Activated CD4-positive, alpha-beta T cell treated with anti-CD3 and anti-CD28 coated beads for 36 hours (primary cell): ENCODE data around the gene FOSL2. TPM values are rescaled to one million over a fixed set of nuclear protein-coding genes. Genes with fewer than 3 reads are reported as not detected.

Source experiments
- ATAC-seq: fragments of 200-7000 bp; cut with Tn5 transposase; one replicate; pipeline ENCODE4 v1.10.0; 2021; ENCODE audit warnings: mild to moderate bottlenecking, moderate library complexity
- CTCF ChIA-PET: fragments of 350-600 bp; sonication (Branson Sonifier 250); formaldehyde crosslinking; loops from one replicate; lab custom pipeline; 2021; ENCODE audit warnings: antibody characterized with exemption; lab: Charles Lee
- POLR2A ChIA-PET: fragments of 350-600 bp; sonication (Branson Sonifier 250); formaldehyde crosslinking; loops from one replicate; lab custom pipeline; 2021; ENCODE audit warnings: antibody characterized with exemption, inconsistent platforms; lab: Charles Lee
- DNase-seq: peaks from one replicate; pipeline ENCODE4 v3.0.0-alpha.2; 2020
- H3K27ac Mint-ChIP-seq: one replicate; pipeline ENCODE4 v1.8.0; 2021; ENCODE audit warnings: mixed read lengths
- H3K27me3 Mint-ChIP-seq: one replicate; pipeline ENCODE4 v1.8.0; 2021; ENCODE audit warnings: mixed read lengths
- H3K36me3 Mint-ChIP-seq: one replicate; pipeline ENCODE4 v1.8.0; 2021; ENCODE audit warnings: low read depth, mixed read lengths
- H3K4me1 Mint-ChIP-seq: one replicate; pipeline ENCODE4 v1.8.0; 2021; ENCODE audit warnings: mixed read lengths
- H3K4me3 Mint-ChIP-seq: one replicate; pipeline ENCODE4 v1.8.0; 2021; ENCODE audit warnings: mild to moderate bottlenecking, moderate library complexity, mixed read lengths
- H3K9me3 Mint-ChIP-seq: one replicate; pipeline ENCODE4 v1.8.0; 2021; ENCODE audit warnings: low read depth, mixed read lengths
- intact Hi-C, 2 experiments: fragments of 100-400 bp; cut with DNase I in 1 of 2; cut with micrococcal nuclease in 1 of 2; formaldehyde crosslinking; loops; one replicate each; pipeline versions ENCODE4 v1.14.2 to v1.15.1; 2022 to 2024; cut with DNase I, micrococcal nuclease
- total RNA-seq, 2 experiments: library from RNA; stranded (reverse); gene quantifications; one replicate each; pipeline ENCODE4 v1.2.3, GENCODE V29; 2021

The FOSL2 gene
- total RNA-seq, 2 experiments from 2014 or later, result 135 to 225 TPM

DNA sequence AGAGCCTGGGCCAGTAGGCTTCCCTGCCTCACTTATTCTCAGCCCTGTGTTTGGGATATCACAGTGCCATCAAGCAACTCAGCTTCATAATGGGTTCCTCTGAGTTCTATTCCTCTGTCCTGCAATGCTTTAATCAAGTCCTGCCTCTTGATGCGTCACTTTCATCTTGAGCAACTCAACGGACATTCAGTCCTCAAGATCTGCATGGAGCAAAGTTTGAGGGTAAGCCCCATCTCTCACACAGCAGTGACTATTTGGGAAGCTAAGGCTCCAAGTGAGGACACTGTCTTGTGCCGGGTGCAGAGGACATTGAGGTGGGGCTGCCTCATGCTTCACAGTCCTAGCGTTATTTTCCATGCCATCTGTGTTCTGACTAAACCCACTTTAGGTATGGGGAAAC, 52.3 kb downstream of the FOSL2 start:
- ATAC-seq (no peak), DNase-seq (no peak)
- intact Hi-C loops, result loop anchor here (5.0 to 10.0 kb wide), 6 partner anchors 478 to 1820 kb away; partner anchors contain the start of genes BABAM2 (in 1 of the 2), RBKS (in 1 of the 2) and YPEL5 (in 1 of the 2)
- Mint-ChIP-seq H3K27ac (peak overlapping the region; percentile 97), H3K4me1 (peaks cover 74% of the 10 kb centered on the region), H3K9me3 (peaks cover 2% of the 10 kb centered on the region), H3K27me3 (no peaks in the 10 kb centered on the region), H3K36me3 (peaks cover 2% of the 10 kb centered on the region), H3K4me3 (no peak overlapping the region)
- ChIA-PET CTCF (interaction anchor here (0.7 to 1.3 kb wide), 3 partner anchors 44 to 762 kb away, joined by 3 to 4 read pairs (median 4); no protein-coding TSS in a partner anchor), POLR2A (no interaction called here)

DNA sequence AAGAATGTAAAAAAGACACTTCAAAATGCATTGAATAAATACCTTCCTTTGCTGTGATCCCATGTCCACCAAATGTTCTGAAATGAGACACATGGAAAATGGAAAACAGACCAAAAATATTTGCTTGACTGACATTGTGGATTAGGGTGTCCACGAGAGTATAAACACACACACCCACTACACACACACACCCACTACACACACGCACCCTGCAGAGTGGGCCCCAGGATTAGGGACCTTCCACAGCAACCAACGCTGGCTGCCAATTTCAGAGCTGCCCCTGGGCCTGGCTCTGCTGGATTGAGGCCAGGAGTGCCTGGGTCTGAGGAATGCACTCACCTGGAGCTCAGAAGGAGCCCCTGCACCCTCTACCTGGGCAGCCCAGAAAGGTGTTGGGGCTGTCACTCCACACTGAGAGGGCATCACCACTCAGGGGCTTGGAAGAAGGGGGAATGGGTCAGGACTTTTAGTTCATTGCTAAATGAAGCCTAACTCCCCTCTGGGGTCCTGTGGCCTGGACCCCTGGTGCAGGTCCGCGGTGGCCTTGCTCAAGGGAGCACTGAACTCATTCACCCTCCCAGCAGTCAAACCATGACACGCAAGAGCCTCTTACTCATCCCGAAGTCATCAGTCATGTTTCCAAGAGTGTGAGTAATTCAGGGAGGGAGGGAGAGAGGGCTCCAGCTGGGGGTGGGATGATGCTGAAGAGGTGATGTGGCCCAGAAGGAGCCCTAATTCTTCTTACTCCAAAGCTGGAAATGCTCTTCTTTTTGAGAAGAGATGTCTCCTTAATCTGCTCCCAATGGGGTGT, 53.0 kb downstream of the FOSL2 start:
- POLR2A ChIA-PET, result interaction anchor here (0.5 to 1.6 kb wide), 3 partner anchors 35 to 55 kb away, joined by 3 to 5 read pairs (median 4); partner anchors contain the start of gene FOSL2
- intact Hi-C loops, result loop anchor here (1.0 to 10.0 kb wide), 10 partner anchors 20 to 1819 kb away; partner anchors contain the start of genes BABAM2 (in 1 of the 2), FOSL2 (in 1 of the 2), RBKS (in 1 of the 2) and YPEL5 (in 1 of the 2)
- peak overlapping the region; percentile 97 for H3K27ac Mint-ChIP-seq
- no peaks in the 10 kb centered on the region for H3K27me3 Mint-ChIP-seq
- CTCF ChIA-PET, result interaction anchor here (0.5 to 1.4 kb wide), 7 partner anchors 21 to 763 kb away, joined by 3 to 5 read pairs (median 4); no protein-coding TSS in a partner anchor
- H3K9me3 Mint-ChIP-seq, result peaks cover 2% of the 10 kb centered on the region
- peak overlapping the region; percentile 53 for H3K4me3 Mint-ChIP-seq
- ATAC-seq, result peak; percentile 70
- DNase-seq, result peak; percentile 85
- H3K4me1 Mint-ChIP-seq, result peaks cover 81% of the 10 kb centered on the region
- H3K36me3 Mint-ChIP-seq, result peaks cover 2% of the 10 kb centered on the region

DNA sequence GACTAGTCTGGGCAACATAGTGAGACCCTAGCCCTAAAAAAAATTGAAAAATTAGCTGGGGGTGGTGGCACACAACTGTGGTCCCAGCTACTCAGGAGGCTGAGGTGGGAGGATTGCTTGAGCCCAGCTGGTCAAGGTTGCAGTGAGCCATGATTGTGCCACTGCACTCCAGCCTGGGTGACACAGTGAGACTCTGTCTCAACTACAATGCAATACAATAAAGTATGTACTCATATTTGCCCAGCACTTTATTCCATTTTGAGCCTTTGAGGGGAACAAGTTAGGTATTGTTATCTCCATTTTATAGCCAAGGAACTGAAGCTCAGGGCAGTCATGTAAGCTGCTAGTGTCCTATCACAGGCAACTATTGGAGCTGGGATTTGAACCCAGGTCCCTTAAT, 53.9 kb downstream of the FOSL2 start:
- intact Hi-C loops, result loop anchor here (1.0 to 10.0 kb wide), 10 partner anchors 19 to 1818 kb away; partner anchors contain the start of genes BABAM2 (in 1 of the 2), FOSL2 (in 1 of the 2), RBKS (in 1 of the 2) and YPEL5 (in 1 of the 2)
- Mint-ChIP-seq H3K4me1 (peaks cover 88% of the 10 kb centered on the region), H3K4me3 (no peak overlapping the region), H3K27me3 (no peaks in the 10 kb centered on the region), H3K36me3 (peaks cover 2% of the 10 kb centered on the region), H3K27ac (peak overlapping the region; percentile 97), H3K9me3 (peaks cover 2% of the 10 kb centered on the region)
- DNase-seq (no peak), ATAC-seq (no peak)
- ChIA-PET CTCF (interaction anchor here (0.5 to 1.4 kb wide), 7 partner anchors 21 to 826 kb away, joined by 3 to 5 read pairs (median 3); no protein-coding TSS in a partner anchor), POLR2A (interaction anchor here (1.2 to 1.6 kb wide), 2 partner anchors 53 to 56 kb away, joined by 4 to 5 read pairs; partner anchors contain the start of gene FOSL2)

DNA sequence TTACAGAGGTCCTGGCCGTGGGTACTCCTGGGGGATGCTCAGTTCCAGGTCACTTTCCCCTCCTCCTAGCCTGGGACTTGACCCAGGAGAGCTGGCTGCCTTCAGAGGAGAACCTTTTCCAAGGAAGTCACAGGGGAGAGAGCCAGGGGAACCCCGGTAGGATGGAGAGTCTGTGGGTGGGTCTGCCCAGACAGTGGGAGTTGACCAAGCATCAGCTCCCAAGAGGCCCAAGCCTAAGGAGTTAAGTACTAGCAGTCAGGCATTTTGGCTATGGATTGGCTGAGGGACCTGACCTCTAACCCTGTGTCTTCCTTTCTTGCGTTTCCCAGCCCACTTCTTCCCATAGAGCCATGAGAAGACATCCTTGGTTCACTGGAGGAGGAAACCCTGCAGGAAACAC, 54.4 kb downstream of the FOSL2 start:
- Mint-ChIP-seq H3K4me1 (peaks cover 83% of the 10 kb centered on the region), H3K27me3 (no peaks in the 10 kb centered on the region), H3K9me3 (no peaks in the 10 kb centered on the region), H3K4me3 (no peak overlapping the region), H3K27ac (peak overlapping the region; percentile 97), H3K36me3 (peaks cover 2% of the 10 kb centered on the region)
- POLR2A ChIA-PET, result interaction anchor here (0.6 to 1.6 kb wide), 3 partner anchors 54 to 765 kb away, joined by 4 to 5 read pairs (median 5); partner anchors contain the start of gene FOSL2
- CTCF ChIA-PET, result interaction anchor here (0.6 to 1.1 kb wide), 5 partner anchors 27 to 827 kb away, joined by 3 to 4 read pairs (median 3); no protein-coding TSS in a partner anchor
- DNase-seq (no peak), ATAC-seq (no peak)
- intact Hi-C loops, result loop anchor here (2.0 to 10.0 kb wide), 8 partner anchors 480 to 1818 kb away; partner anchors contain the start of genes BABAM2 (in 1 of the 2), RBKS (in 1 of the 2) and YPEL5 (in 1 of the 2)

DNA sequence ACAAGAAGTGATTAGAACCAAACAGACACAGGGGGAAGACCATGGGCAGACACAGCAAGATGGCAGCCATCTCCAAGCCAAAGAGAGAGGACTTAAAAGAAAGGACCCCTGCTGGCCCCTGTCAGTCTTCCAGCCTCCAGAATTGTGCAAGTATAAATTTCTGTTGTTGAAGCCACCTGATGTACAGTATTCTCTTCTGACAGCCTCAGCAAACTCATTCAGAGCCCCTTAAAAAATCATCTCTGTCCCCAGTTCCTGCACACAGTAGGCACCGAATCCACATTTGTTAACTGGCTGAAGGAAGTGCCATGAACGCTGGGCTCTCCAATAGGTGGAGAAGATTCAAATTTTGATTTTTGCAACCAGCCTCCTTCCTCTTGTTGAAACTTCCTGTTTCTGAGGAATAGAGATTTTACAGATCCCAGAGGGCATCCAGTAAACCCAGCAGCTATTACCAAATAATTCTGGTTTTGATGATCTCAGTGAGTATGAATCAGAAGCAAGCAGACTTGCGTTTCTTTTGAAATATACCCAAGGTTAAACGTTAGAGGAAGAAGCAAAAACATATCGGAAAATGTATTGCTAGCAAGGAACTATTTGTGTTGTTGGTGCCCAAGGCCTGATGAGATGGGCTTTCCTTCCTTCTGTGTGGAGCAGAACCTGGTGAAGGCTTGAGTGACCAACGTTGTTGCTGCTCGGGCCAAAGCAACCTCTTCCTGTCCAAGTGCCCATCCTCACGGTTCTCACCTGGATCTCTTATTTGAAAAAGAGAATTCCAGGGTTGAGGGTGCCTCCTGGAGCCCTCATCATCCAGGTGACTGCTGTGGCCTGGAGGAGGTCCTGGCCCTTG, 55.5 kb downstream of the FOSL2 start:
- intact Hi-C loops, result loop anchor here (1.0 to 10.0 kb wide), 13 partner anchors 23 to 1817 kb away; partner anchors contain the start of genes BABAM2 (in 2 of the 2), RBKS (in 2 of the 2) and YPEL5 (in 1 of the 2)
- peaks cover 2% of the 10 kb centered on the region for H3K36me3 Mint-ChIP-seq
- DNase-seq (no peak), ATAC-seq (peak; percentile 34)
- peak overlapping the region; percentile 21 for H3K4me3 Mint-ChIP-seq
- H3K4me1 Mint-ChIP-seq, result peaks cover 78% of the 10 kb centered on the region
- ChIA-PET CTCF (interaction anchor here (0.9 to 1.3 kb wide), 3 partner anchors 15 to 764 kb away, joined by 3 to 4 read pairs (median 3); no protein-coding TSS in a partner anchor), POLR2A (interaction anchor here (0.5 kb wide), 1 partner anchor 679 kb away, joined by 4 read pairs; no protein-coding TSS in a partner anchor)
- H3K9me3 Mint-ChIP-seq, result no peaks in the 10 kb centered on the region
- H3K27ac Mint-ChIP-seq, result peak overlapping the region; percentile 97
- H3K27me3 Mint-ChIP-seq, result no peaks in the 10 kb centered on the region

DNA sequence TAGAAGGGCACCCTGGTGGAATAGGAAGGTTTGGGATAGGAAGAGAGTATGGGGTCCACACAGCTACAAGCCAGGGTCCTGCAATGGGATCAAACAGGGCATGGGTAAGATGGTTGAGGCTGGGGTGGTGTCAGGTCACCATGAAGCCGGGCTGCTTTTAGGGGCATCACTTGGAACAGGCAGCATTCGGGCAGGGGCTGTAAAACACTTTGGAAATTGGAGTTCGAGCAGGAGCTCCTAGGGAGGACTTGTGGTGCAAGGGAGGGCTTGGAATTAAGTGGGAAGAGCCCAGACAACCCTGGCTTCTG, 56.1 kb downstream of the FOSL2 start:
- Mint-ChIP-seq H3K4me1 (peaks cover 76% of the 10 kb centered on the region), H3K27ac (peak overlapping the region; percentile 97), H3K36me3 (no peaks in the 10 kb centered on the region), H3K9me3 (no peaks in the 10 kb centered on the region), H3K4me3 (peak overlapping the region; percentile 21), H3K27me3 (no peaks in the 10 kb centered on the region)
- ATAC-seq, result no peak
- intact Hi-C loops, result loop anchor here (1.0 to 10.0 kb wide), 11 partner anchors 24 to 1816 kb away; partner anchors contain the start of genes BABAM2 (in 2 of the 2), RBKS (in 2 of the 2) and YPEL5 (in 1 of the 2)
- ChIA-PET CTCF (interaction anchor here (0.9 to 1.5 kb wide), 5 partner anchors 14 to 765 kb away, joined by 3 to 5 read pairs (median 3); no protein-coding TSS in a partner anchor), POLR2A (interaction anchor here (1.1 to 1.5 kb wide), 2 partner anchors 56 to 767 kb away, joined by 3 to 4 read pairs; partner anchors contain the start of gene FOSL2)
- no peak for DNase-seq

DNA sequence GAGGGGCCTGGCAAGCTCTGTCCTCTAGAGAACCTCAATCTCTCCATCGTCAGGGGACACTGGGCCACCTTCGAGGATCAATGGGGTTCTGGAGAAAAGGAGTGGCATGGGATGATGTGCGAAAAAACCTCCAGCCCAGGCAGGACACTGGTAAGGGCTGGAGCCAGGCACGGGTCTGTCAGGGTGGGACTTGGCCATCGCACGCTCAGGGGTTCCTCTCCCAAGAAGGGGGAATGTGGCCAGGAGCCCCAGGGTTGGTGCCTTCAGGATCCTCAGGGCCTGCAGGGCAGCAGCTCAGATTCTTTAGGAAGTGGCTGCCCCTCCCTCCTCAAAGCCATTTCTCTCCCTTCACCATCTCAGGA, 56.4 kb downstream of the FOSL2 start:
- H3K9me3 Mint-ChIP-seq, result no peaks in the 10 kb centered on the region
- CTCF ChIA-PET, result interaction anchor here (0.6 to 1.5 kb wide), 6 partner anchors 14 to 765 kb away, joined by 3 to 5 read pairs (median 3); no protein-coding TSS in a partner anchor
- H3K4me1 Mint-ChIP-seq, result peaks cover 75% of the 10 kb centered on the region
- H3K27me3 Mint-ChIP-seq, result no peaks in the 10 kb centered on the region
- POLR2A ChIA-PET, result interaction anchor here (0.8 to 1.5 kb wide), 5 partner anchors 25 to 767 kb away, joined by 3 to 5 read pairs (median 4); partner anchors contain the start of genes BABAM2 and FOSL2
- DNase-seq (no peak), ATAC-seq (no peak)
- no peaks in the 10 kb centered on the region for H3K36me3 Mint-ChIP-seq
- intact Hi-C loops, result loop anchor here (2.0 to 10.0 kb wide), 10 partner anchors 24 to 1816 kb away; partner anchors contain the start of genes BABAM2 (in 2 of the 2), RBKS (in 2 of the 2) and YPEL5 (in 1 of the 2)
- peak overlapping the region; percentile 97 for H3K27ac Mint-ChIP-seq
- H3K4me3 Mint-ChIP-seq, result peak overlapping the region; percentile 59

DNA sequence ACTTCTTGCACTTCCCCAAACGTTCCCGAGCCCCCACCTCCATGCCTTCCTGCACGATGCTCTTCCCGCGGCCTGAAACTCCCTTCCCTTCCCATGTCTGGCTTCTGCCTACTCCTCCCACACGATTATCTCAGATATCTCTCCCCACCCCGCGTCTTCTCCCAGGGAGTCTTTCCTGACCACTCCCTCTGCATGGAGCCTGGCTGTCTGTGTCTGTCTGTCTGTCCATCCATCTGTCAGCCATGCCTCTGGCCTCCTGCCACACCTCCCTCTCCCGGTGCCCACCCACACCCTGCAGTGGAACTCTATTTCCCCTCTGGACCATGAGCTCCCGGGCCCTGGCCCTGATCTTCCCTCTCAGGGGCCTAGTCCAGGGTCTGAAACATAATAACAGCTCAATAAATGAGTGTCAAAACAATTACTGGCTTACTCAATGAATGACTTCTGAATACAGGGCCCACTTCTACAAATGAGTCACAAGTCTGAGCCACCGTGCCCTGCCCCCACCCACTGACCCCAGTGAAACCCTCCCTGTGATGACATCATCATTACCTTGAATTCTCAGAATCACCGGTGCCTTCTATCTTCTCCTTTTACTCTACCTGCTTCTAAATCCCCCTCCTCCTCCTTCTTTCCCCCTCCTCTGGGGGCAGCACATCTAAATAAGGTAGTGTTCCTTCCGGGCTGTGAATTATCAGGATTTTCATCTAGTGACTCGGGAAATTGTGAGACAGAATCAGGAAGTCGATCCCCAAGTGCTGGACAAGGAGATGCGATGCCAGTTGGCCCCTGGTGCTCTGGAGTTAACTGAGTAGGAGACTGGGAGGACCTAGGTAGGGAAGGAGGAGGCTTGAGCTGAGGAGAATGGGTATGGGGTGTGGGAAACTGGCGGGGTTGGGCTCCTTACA, 57.1 kb downstream of the FOSL2 start:
- Mint-ChIP-seq H3K4me1 (peaks cover 68% of the 10 kb centered on the region), H3K36me3 (no peaks in the 10 kb centered on the region), H3K9me3 (no peaks in the 10 kb centered on the region), H3K4me3 (peak overlapping the region; percentile 59), H3K27me3 (no peaks in the 10 kb centered on the region), H3K27ac (peak overlapping the region; percentile 97)
- intact Hi-C loops, result loop anchor here (1.0 to 10.0 kb wide), 14 partner anchors 16 to 1815 kb away; partner anchors contain the start of genes BABAM2 (in 2 of the 2), RBKS (in 2 of the 2), FOSL2 (in 1 of the 2) and YPEL5 (in 1 of the 2)
- DNase-seq (peak; percentile 95), ATAC-seq (peak; percentile 68)
- POLR2A ChIA-PET, result interaction anchor here (0.8 to 1.5 kb wide), 6 partner anchors 25 to 768 kb away, joined by 3 to 5 read pairs (median 4); partner anchors contain the start of genes BABAM2 and FOSL2
- CTCF ChIA-PET, result interaction anchor here (0.6 to 1.5 kb wide), 5 partner anchors 13 to 682 kb away, joined by 3 to 7 read pairs (median 4); no protein-coding TSS in a partner anchor
